DND-41 (cell line): ENCODE data around the gene UGT2B7.

Experiments
- ATAC-seq: fragments of 200-7000 bp; cut with Tn5 transposase; 3 replicates; pipeline ENCODE4 v1.9.1; 2021; ENCODE audit warnings: low read depth; ENCODE audit not compliant: insufficient read depth
- DNase-seq: peaks from one replicate; pipeline ENCODE4 v3.0.0-alpha.2; 2020
- H2AFZ ChIP-seq: 2 replicates; pipeline ENCODE4 v1.6.0; 2012; ENCODE audit warnings: low read depth, low read length
- H3K27ac ChIP-seq: 2 replicates; pipeline ENCODE4 v1.5.1; 2012; ENCODE audit warnings: low read length, inconsistent platforms
- H3K27me3 ChIP-seq: fragments of 200-600 bp; sonication (generic); 2 replicates; pipeline ENCODE4 v1.6.0; 2012; ENCODE audit warnings: low read length, mild to moderate bottlenecking, inconsistent platforms; ENCODE audit not compliant: insufficient read depth, poor library complexity
- H3K36me3 ChIP-seq: 2 replicates; pipeline ENCODE4 v1.5.1; 2012; ENCODE audit warnings: low read length, inconsistent platforms; ENCODE audit not compliant: insufficient read depth
- H3K4me1 ChIP-seq: 2 replicates; pipeline ENCODE4 v1.5.1; 2012; ENCODE audit warnings: mild to moderate bottlenecking, low read length; ENCODE audit not compliant: insufficient read depth
- H3K4me2 ChIP-seq: 2 replicates; pipeline ENCODE4 v1.6.0; 2012; ENCODE audit warnings: mild to moderate bottlenecking, moderate library complexity, low read length, inconsistent platforms; ENCODE audit not compliant: insufficient read depth
- H3K4me3 ChIP-seq, 2 experiments: fragments of 200-600 bp in 1 of 2; shearing (Covaris generic) in 1 of 2; 2 replicates each; pipeline ENCODE4 v1.5.1; 2012 to 2016; ENCODE audit warnings: inconsistent platforms in 2 of 2, low read length in 2 of 2, mild to moderate bottlenecking in 2 of 2, low read depth in 1 of 2, moderate library complexity in 1 of 2
- H3K79me2 ChIP-seq: 2 replicates; pipeline ENCODE4 v1.6.0; 2012; ENCODE audit warnings: low read length, inconsistent platforms; ENCODE audit not compliant: insufficient read depth
- H3K9ac ChIP-seq: 2 replicates; pipeline ENCODE4 v1.6.0; 2012; ENCODE audit warnings: low read depth, mild to moderate bottlenecking, inconsistent platforms, low read length, moderate library complexity
- H3K9me3 ChIP-seq: 2 replicates; pipeline ENCODE4 v1.5.1; 2012; ENCODE audit warnings: low read length, moderate library complexity, mild to moderate bottlenecking, inconsistent platforms; ENCODE audit not compliant: insufficient read depth, severe bottlenecking
- H4K20me1 ChIP-seq: 2 replicates; pipeline ENCODE4 v1.6.0; 2012; ENCODE audit warnings: low read length; ENCODE audit not compliant: insufficient read depth
- CTCF ChIP-seq: IDR thresholded peaks from 2 replicates; pipeline ENCODE4 v1.5.1; 2012; ENCODE audit warnings: borderline replicate concordance, low read length, moderate library complexity, mild to moderate bottlenecking; ENCODE audit not compliant: poor library complexity, severe bottlenecking; ENCODE audit errors: extremely low read depth
- EZH2 ChIP-seq: IDR thresholded peaks from 3 replicates; pipeline ENCODE4 v1.6.1; 2012; ENCODE audit warnings: borderline replicate concordance, low read depth, mild to moderate bottlenecking, moderate library complexity, low read length, inconsistent platforms; ENCODE audit not compliant: severe bottlenecking

The UGT2B7 gene

GRCh38 chr4:69154021-69154420 lies 57.7 kb downstream of the UGT2B7 start:
- Histone ChIP-seq H4K20me1 (no peaks in the 10 kb centered on the region), H3K79me2 (no peaks in the 10 kb centered on the region), H3K4me2 (no peak overlapping the region), H3K4me1 (no peaks in the 10 kb centered on the region), H3K36me3 (no peaks in the 10 kb centered on the region), H2AFZ (no peak overlapping the region), H3K9me3 (no peaks in the 10 kb centered on the region), H3K27me3 (no peaks in the 10 kb centered on the region), H3K27ac (no peak overlapping the region), H3K9ac (no peak overlapping the region), H3K4me3 (no peak overlapping the region)
- DNase-seq: no peak
- no peak for ATAC-seq
- TF ChIP-seq EZH2 (no peak), CTCF (no peak)

- Histone ChIP-seq H3K4me3 (no peak overlapping the region), H3K4me1 (no peaks in the 10 kb centered on the region), H3K79me2 (no peaks in the 10 kb centered on the region), H3K36me3 (no peaks in the 10 kb centered on the region), H3K9ac (no peak overlapping the region), H3K4me2 (no peak overlapping the region), H3K27me3 (no peaks in the 10 kb centered on the region), H4K20me1 (no peaks in the 10 kb centered on the region), H3K9me3 (no peaks in the 10 kb centered on the region), H3K27ac (no peak overlapping the region), H2AFZ (no peak overlapping the region)
- no peak for ATAC-seq
- DNase-seq: no peak
- TF ChIP-seq EZH2 (no peak), CTCF (peak; percentile 26)
Observed at GRCh38 chr4:69156913-69157312, 60.6 kb downstream of the UGT2B7 start.
